Panc1 (cell line): ENCODE data around the gene SLC7A11. TPM values are rescaled to one million over a fixed set of nuclear protein-coding genes. Genes with fewer than 3 reads are reported as not detected.

Experiments used
- ATAC-seq: fragments of 200-7000 bp; cut with Tn5 transposase; 2 replicates; pipeline ENCODE4 v1.9.1; 2020; ENCODE audit warnings: mild to moderate bottlenecking, moderate library complexity
- BruUV-seq: library from RNA; stranded (reverse); fragments of 400-500 nt; replicated peaks from 2 replicates; lab custom pipeline; 2021; lab: Mats Ljungman, UMichigan
- CTCF ChIA-PET: fragments of 300-600 bp; sonication (Branson Sonifier 250); formaldehyde crosslinking; loops from one replicate; lab custom pipeline; 2022; ENCODE audit warnings: antibody characterized with exemption; lab: Charles Lee
- POLR2A ChIA-PET: fragments of 300-600 bp; sonication (Branson Sonifier 250); formaldehyde crosslinking; loops from one replicate; lab custom pipeline; 2022; ENCODE audit warnings: antibody characterized with exemption; lab: Charles Lee
- DNase-seq: peaks from one replicate; pipeline ENCODE4 v3.0.0-alpha.2; 2010; ENCODE audit warnings: low read depth, low spot score
- H3K27ac ChIP-seq: 2 replicates; pipeline ENCODE4 v1.5.1; 2011; ENCODE audit warnings: mild to moderate bottlenecking, low read length, inconsistent platforms
- H3K27me3 ChIP-seq: fragments of 200-500 bp; sonication (Bioruptor generic); 2 replicates; pipeline ENCODE4 v1.6.0; 2014; ENCODE audit warnings: low read length, inconsistent platforms; ENCODE audit not compliant: control insufficient read depth, insufficient read depth
- H3K36me3 ChIP-seq: fragments of 200-500 bp; sonication (Bioruptor generic); 2 replicates; pipeline ENCODE4 v1.5.1; 2014; ENCODE audit warnings: inconsistent platforms, mild to moderate bottlenecking, low read length, moderate library complexity; ENCODE audit not compliant: control insufficient read depth, insufficient read depth
- H3K4me1 ChIP-seq: 2 replicates; pipeline ENCODE4 v1.5.1; 2011; ENCODE audit warnings: inconsistent platforms, mild to moderate bottlenecking, low read length, moderate library complexity; ENCODE audit not compliant: control insufficient read depth, insufficient read depth
- H3K4me3 ChIP-seq, 2 experiments: 2 replicates each; pipeline ENCODE4 v1.5.1; 2011 to 2012; ENCODE audit warnings: low read depth in 2 of 2, low read length in 2 of 2, mild to moderate bottlenecking in 2 of 2, inconsistent platforms in 1 of 2, moderate library complexity in 1 of 2
- H3K9me3 ChIP-seq: fragments of 200-500 bp; sonication (Bioruptor generic); 2 replicates; pipeline ENCODE4 v1.5.1; 2014; ENCODE audit warnings: low read depth, mild to moderate bottlenecking, inconsistent platforms, low read length, moderate library complexity; ENCODE audit not compliant: control insufficient read depth, insufficient read depth
- POLR2AphosphoS5 ChIP-seq: IDR thresholded peaks from 2 replicates; pipeline ENCODE4 v1.6.1; 2012; ENCODE audit warnings: mild to moderate bottlenecking, low read depth, low read length, moderate library complexity
- SIN3A ChIP-seq: IDR thresholded peaks from 2 replicates; pipeline ENCODE4 v1.6.1; 2012; ENCODE audit warnings: low read depth, mild to moderate bottlenecking, low read length, moderate library complexity, borderline replicate concordance; ENCODE audit not compliant: insufficient read depth
- TCF7L2 ChIP-seq: IDR thresholded peaks from 2 replicates; pipeline ENCODE4 v1.6.1; 2011; ENCODE audit warnings: mild to moderate bottlenecking, low read depth, low read length, inconsistent platforms
- in situ Hi-C: cut with HindIII; loops from 2 replicates; pipeline ENCODE4 v1.10.0; 2016; ENCODE audit warnings: low sequenced_read_pairs, low pct_unique_long_range_greater_than_20kb
- intact Hi-C: fragments of 100-400 bp; cut with micrococcal nuclease; formaldehyde crosslinking; loops from one replicate; pipeline ENCODE4 v1.10.0; 2022; ENCODE audit not compliant: unreplicated experiment
- total RNA-seq: library from RNA; stranded (reverse); gene quantifications from one replicate; pipeline ENCODE4 v1.2.1, GENCODE V29; 2021; ENCODE audit not compliant: unreplicated experiment
- TF ChIP-seq, protein P1 (sequence below): fragments of 450-650 bp; IDR thresholded peaks from 2 replicates; pipeline ENCODE4 v1.5.1; 2017; ENCODE audit warnings: mild to moderate bottlenecking
- TF ChIP-seq, protein P2 (sequence below), 2 experiments: IDR thresholded peaks; 2 replicates each; pipeline ENCODE4 v1.6.1; 2011 to 2012; ENCODE audit warnings: low read depth in 2 of 2, control low read depth in 1 of 2, low read length in 1 of 2, mild to moderate bottlenecking in 1 of 2, moderate library complexity in 1 of 2; ENCODE audit not compliant: insufficient read depth in 1 of 2

The SLC7A11 gene
- total RNA-seq, 1 experiment from 2014 or later = 6.4 TPM

- ChIA-PET POLR2A (no interaction called here), CTCF (no interaction called here)
- Histone ChIP-seq H3K27ac (no peak overlapping the region), H3K27me3 (no peaks in the 10 kb centered on the region), H3K4me1 (no peaks in the 10 kb centered on the region), H3K9me3 (no peaks in the 10 kb centered on the region), H3K36me3 (no peaks in the 10 kb centered on the region), H3K4me3 (no peak overlapping the region)
- DNase-seq (no peak), ATAC-seq (no peak)
- TF ChIP-seq SIN3A = no peak
- TF ChIP-seq TCF7L2 = no peak
- TF ChIP-seq, protein P1, sequence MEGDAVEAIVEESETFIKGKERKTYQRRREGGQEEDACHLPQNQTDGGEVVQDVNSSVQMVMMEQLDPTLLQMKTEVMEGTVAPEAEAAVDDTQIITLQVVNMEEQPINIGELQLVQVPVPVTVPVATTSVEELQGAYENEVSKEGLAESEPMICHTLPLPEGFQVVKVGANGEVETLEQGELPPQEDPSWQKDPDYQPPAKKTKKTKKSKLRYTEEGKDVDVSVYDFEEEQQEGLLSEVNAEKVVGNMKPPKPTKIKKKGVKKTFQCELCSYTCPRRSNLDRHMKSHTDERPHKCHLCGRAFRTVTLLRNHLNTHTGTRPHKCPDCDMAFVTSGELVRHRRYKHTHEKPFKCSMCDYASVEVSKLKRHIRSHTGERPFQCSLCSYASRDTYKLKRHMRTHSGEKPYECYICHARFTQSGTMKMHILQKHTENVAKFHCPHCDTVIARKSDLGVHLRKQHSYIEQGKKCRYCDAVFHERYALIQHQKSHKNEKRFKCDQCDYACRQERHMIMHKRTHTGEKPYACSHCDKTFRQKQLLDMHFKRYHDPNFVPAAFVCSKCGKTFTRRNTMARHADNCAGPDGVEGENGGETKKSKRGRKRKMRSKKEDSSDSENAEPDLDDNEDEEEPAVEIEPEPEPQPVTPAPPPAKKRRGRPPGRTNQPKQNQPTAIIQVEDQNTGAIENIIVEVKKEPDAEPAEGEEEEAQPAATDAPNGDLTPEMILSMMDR = no peak
- TF ChIP-seq POLR2AphosphoS5 = no peak
- TF ChIP-seq, protein P2, sequence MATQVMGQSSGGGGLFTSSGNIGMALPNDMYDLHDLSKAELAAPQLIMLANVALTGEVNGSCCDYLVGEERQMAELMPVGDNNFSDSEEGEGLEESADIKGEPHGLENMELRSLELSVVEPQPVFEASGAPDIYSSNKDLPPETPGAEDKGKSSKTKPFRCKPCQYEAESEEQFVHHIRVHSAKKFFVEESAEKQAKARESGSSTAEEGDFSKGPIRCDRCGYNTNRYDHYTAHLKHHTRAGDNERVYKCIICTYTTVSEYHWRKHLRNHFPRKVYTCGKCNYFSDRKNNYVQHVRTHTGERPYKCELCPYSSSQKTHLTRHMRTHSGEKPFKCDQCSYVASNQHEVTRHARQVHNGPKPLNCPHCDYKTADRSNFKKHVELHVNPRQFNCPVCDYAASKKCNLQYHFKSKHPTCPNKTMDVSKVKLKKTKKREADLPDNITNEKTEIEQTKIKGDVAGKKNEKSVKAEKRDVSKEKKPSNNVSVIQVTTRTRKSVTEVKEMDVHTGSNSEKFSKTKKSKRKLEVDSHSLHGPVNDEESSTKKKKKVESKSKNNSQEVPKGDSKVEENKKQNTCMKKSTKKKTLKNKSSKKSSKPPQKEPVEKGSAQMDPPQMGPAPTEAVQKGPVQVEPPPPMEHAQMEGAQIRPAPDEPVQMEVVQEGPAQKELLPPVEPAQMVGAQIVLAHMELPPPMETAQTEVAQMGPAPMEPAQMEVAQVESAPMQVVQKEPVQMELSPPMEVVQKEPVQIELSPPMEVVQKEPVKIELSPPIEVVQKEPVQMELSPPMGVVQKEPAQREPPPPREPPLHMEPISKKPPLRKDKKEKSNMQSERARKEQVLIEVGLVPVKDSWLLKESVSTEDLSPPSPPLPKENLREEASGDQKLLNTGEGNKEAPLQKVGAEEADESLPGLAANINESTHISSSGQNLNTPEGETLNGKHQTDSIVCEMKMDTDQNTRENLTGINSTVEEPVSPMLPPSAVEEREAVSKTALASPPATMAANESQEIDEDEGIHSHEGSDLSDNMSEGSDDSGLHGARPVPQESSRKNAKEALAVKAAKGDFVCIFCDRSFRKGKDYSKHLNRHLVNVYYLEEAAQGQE (IDR thresholded peaks at IDR 0.05; ENCODE audit: insufficient read depth in 1 of 2, low read depth in 2 of 2, low read length in 1 of 2) = no peak
- in situ Hi-C loops (no loop called here), intact Hi-C loops (loop anchor here (5.0 to 10.0 kb wide), 3 partner anchors 144 to 694 kb away; no protein-coding TSS in a partner anchor)
- BruUV-seq = no TSS peak
These were observed 60.9 kb downstream of the SLC7A11 start for GRCh38 chr4:138181287-138181686.

DNA sequence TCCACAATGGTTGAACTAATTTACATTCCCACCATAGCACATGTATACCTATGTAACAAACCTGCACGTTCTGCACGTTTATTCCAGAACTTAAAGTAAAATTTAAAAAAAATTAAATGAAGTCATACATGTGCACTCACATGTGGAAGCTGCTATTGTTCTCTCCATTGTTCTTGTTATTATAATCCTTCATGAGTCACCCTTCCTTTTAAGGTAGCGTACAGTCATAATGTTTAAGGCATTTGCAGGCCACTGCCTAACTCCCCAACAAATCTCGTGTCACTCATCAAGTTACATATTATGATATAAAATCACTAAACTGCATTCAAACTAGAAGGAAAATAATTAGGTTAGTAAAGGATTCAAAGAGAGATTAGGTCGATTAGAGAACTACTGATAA lies 63.6 kb downstream of the SLC7A11 start:
- ATAC-seq = no peak
- CTCF ChIA-PET = no interaction called here

More for the DNA sequence above, 63.6 kb downstream of the SLC7A11 start:
- H3K27ac ChIP-seq = no peak overlapping the region
- H3K4me1 ChIP-seq = no peaks in the 10 kb centered on the region
- H3K36me3 ChIP-seq = no peaks in the 10 kb centered on the region
- H3K9me3 ChIP-seq = no peaks in the 10 kb centered on the region
- TF ChIP-seq POLR2AphosphoS5 (no peak), SIN3A (no peak), TCF7L2 (no peak)
- TF ChIP-seq, protein P1 = no peak
- TF ChIP-seq, protein P2 (IDR thresholded peaks at IDR 0.05; ENCODE audit: insufficient read depth in 1 of 2, low read depth in 2 of 2, low read length in 1 of 2) = no peak
- no peaks in the 10 kb centered on the region for H3K27me3 ChIP-seq
- POLR2A ChIA-PET = no interaction called here
- no TSS peak for BruUV-seq
- H3K4me3 ChIP-seq = no peak overlapping the region
- intact Hi-C loops = no loop called here
- no peak for DNase-seq
- in situ Hi-C loops = no loop called here
